PC-3 (cell line): ENCODE measurements around the gene MYBPC3.

Source experiments
- CTCF ChIP-seq: fragments of 300-600 bp; sonication (generic); conservative IDR thresholded peaks from 2 replicates; pipeline ENCODE4 v1.5.1; 2017; ENCODE audit warnings: antibody characterized with exemption, low read depth, mild to moderate bottlenecking, low read length
- EZH2phosphoT487 ChIP-seq: fragments of 300-600 bp; sonication (generic); IDR thresholded peaks from 2 replicates; pipeline ENCODE4 v1.6.1; 2018; ENCODE audit warnings: mild to moderate bottlenecking, antibody characterized with exemption, low read length, borderline replicate concordance

- no peak for TF ChIP-seq CTCF
- no peak for TF ChIP-seq EZH2phosphoT487
Measured at GRCh38 chr11:47314992-47315391, 37.5 kb downstream of the MYBPC3 start.
